ENCODE results near the gene TSPAN3. TPM values are rescaled to one million over a fixed set of nuclear protein-coding genes. Genes with fewer than 3 reads are reported as not detected.

Gene TSPAN3
- total RNA-seq, 4 donors from 2014 or later, result 229 to 361 (median 341) TPM

DNA sequence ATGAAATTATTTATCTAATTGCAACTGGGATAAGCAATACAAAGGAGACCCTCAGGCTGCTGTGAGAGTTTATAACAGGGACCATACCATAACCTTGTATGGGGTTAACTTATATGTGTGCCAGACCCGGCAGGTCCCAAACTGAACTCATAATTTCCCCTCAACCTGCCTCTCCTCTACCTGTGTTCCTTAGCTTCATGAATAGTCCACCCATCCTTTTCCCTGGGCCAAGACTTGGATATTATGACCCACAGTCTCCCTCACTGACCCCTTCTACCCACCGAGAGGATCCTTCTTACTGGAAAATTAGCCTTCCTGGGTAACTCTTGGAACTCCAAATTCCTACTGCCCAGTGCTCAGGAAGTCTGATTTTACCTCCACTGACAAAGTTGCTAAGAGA is 3.4 kb upstream of the TSPAN3 start:
- Histone ChIP-seq H3K4me3 (no peak overlapping the region), H3K36me3 (no peaks in the 10 kb centered on the region), H3K27ac (no peak overlapping the region), H3K4me1 (peaks cover 6 to 12% of the 10 kb centered on the region in 2 donors), H3K27me3 (no peaks in the 10 kb centered on the region), H3K9me3 (no peaks in the 10 kb centered on the region)
- TF ChIP-seq POLR2A (IDR thresholded peaks at IDR 0.05), result no peak
- TF ChIP-seq, protein P1, sequence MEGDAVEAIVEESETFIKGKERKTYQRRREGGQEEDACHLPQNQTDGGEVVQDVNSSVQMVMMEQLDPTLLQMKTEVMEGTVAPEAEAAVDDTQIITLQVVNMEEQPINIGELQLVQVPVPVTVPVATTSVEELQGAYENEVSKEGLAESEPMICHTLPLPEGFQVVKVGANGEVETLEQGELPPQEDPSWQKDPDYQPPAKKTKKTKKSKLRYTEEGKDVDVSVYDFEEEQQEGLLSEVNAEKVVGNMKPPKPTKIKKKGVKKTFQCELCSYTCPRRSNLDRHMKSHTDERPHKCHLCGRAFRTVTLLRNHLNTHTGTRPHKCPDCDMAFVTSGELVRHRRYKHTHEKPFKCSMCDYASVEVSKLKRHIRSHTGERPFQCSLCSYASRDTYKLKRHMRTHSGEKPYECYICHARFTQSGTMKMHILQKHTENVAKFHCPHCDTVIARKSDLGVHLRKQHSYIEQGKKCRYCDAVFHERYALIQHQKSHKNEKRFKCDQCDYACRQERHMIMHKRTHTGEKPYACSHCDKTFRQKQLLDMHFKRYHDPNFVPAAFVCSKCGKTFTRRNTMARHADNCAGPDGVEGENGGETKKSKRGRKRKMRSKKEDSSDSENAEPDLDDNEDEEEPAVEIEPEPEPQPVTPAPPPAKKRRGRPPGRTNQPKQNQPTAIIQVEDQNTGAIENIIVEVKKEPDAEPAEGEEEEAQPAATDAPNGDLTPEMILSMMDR (IDR thresholded peaks at IDR 0.05 in 4 of 5, conservative IDR thresholded peaks at IDR 0.05 in 1 of 5), result no peak
- no peak for ATAC-seq
- intact Hi-C loops (cut with DNase I; ENCODE audit: low total_unique reads), result loop anchor here (5.0 kb wide), 1 partner anchor 343 kb away; no protein-coding TSS in a partner anchor
- in situ Hi-C loops (cut with MboI; ENCODE audit: low sequenced_read_pairs in 4 of 4), result no loop called here
- no peak for DNase-seq

DNA sequence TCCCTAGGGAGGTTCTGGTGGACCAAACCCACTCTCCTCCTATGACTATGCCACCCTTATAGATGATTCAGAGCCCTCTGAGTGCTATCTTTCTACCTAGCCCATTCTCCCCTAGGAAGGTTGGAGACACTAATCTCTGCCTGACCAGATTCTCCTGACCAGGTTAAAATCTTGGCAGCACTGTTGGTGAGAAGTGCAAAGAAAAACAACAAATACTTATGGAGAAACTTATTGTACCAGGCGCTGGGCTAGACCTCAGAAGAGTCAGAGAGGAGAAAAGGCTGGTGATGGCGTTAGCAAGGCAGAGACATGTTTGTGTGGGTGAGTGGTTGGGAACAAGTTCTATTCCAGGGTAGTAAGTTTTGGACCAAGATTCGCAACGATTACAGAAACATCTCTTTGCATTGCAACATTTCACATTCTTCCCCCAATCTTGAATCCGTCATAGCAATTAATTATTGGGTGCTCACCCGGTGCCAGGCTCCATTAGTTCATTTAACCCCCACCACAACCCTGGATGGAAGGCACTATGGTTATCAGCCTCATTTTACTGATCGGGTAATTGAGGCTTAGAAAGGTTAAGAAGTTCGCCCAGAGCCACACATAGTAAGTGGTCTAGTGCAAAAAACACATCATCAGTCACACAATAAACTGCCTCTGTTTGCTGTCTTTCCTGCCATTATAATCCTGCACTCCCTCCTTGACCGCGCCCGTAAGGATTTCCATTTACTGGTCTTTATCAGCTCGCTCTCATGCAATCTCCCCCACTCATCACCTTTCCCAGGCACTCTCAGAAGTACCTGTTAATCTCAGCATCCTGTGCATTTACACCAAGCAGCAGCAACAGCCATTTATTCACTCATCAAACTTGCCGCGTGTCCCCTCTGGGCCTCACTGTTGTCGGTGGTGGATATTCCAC is 655 bp upstream of the TSPAN3 start:
- ATAC-seq, result no peak
- in situ Hi-C loops (cut with MboI; ENCODE audit: low sequenced_read_pairs in 4 of 4), result no loop called here
- intact Hi-C loops (cut with DNase I; ENCODE audit: low total_unique reads), result loop anchor here (5.0 kb wide), 1 partner anchor 346 kb away; no protein-coding TSS in a partner anchor
- Histone ChIP-seq H3K4me3 (peak overlapping the region in 2 of 4 donors; percentile 67 to 84), H3K27ac (peak overlapping the region; percentile 88 to 97 (median 92)), H3K9me3 (no peaks in the 10 kb centered on the region), H3K4me1 (peaks cover 31 to 40% of the 10 kb centered on the region in 2 donors), H3K27me3 (no peaks in the 10 kb centered on the region), H3K36me3 (no peaks in the 10 kb centered on the region)
- TF ChIP-seq, protein P1 (IDR thresholded peaks at IDR 0.05 in 4 of 5, conservative IDR thresholded peaks at IDR 0.05 in 1 of 5), result no peak
- TF ChIP-seq POLR2A (IDR thresholded peaks at IDR 0.05), result no peak
- DNase-seq, result no peak

DNA sequence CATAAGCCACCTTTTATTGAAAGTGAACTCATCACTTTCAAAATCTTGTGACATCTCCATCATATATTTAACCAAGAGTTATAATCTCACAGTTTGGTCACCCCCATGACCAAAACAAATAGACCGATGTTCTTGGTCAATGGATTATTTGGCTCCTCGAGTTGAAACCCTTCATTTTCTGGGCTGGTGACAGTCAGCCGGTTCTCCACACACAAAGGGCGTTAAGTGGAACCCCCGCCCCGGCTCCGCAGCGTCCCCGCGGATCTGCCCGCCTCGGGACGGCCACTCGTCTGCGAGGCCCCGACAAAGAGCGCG is 772 bp downstream of the TSPAN3 start:
- H3K4me3 ChIP-seq, result peak overlapping the region; percentile 61 to 84 (median 70)
- no peak for DNase-seq
- in situ Hi-C loops (cut with MboI; ENCODE audit: low sequenced_read_pairs in 4 of 4) (no loop called here), intact Hi-C loops (cut with DNase I; ENCODE audit: low total_unique reads) (loop anchor here (5.0 kb wide), 1 partner anchor 347 kb away; no protein-coding TSS in a partner anchor)
- no peak for ATAC-seq
- TF ChIP-seq POLR2A (IDR thresholded peaks at IDR 0.05), result peak in 1 of 2 donors; percentile 23
- TF ChIP-seq, protein P1 (IDR thresholded peaks at IDR 0.05 in 4 of 5, conservative IDR thresholded peaks at IDR 0.05 in 1 of 5), result no peak
- H3K9me3 ChIP-seq, result no peaks in the 10 kb centered on the region
- peak overlapping the region; percentile 88 to 97 (median 92) for H3K27ac ChIP-seq
- peaks cover 35 to 43% of the 10 kb centered on the region in 2 donors for H3K4me1 ChIP-seq
- H3K36me3 ChIP-seq, result no peaks in the 10 kb centered on the region
- no peaks in the 10 kb centered on the region for H3K27me3 ChIP-seq

DNA sequence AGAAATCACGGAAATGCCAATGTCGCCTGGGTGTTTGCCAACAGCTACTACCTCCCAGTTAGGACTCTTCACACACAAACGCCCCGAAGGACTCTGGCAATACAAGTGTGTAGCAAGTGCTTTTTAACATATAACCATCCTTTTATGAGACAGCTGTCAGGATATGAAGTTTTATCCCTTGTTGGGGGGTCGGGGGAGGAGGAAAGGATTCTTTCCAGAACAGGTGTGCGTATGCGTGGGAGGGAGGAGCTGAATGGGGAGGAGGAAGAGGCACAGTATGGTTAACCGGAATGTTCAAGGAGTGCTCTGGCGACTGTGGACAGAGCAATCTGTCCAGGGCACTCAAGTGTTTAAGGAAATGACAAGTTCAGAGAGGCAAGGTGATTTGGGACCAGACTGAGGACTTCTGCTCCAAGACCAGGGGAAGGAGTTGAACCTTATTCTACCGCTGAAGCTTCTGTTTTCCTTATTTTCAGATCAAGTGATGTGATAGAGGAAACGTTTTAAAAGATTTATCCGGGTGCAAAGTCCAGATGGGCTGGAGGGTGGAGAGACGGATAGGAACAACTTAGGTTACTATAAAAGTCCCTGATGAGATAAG is 1.3 kb downstream of the TSPAN3 start:
- peak; percentile 19 to 23 for ATAC-seq
- peaks cover 41 to 48% of the 10 kb centered on the region in 2 donors for H3K4me1 ChIP-seq
- H3K36me3 ChIP-seq, result no peaks in the 10 kb centered on the region
- H3K4me3 ChIP-seq, result peak overlapping the region; percentile 61 to 84 (median 70)
- no peaks in the 10 kb centered on the region for H3K27me3 ChIP-seq
- in situ Hi-C loops (cut with MboI; ENCODE audit: low sequenced_read_pairs in 4 of 4) (no loop called here), intact Hi-C loops (cut with DNase I; ENCODE audit: low total_unique reads) (loop anchor here (5.0 to 10.0 kb wide), 2 partner anchors 348 to 885 kb away; no protein-coding TSS in a partner anchor)
- DNase-seq, result no peak
- no peaks in the 10 kb centered on the region for H3K9me3 ChIP-seq
- peak overlapping the region; percentile 88 to 97 (median 92) for H3K27ac ChIP-seq
- no peak for TF ChIP-seq POLR2A (IDR thresholded peaks at IDR 0.05)
- TF ChIP-seq, protein P1 (IDR thresholded peaks at IDR 0.05 in 4 of 5, conservative IDR thresholded peaks at IDR 0.05 in 1 of 5), result no peak

Measured in gastrocnemius medialis (tissue), 4 donors.